GM12878 (cell line): ENCODE measurements around the gene KCND2. TPM values are rescaled to one million over a fixed set of nuclear protein-coding genes. Genes with fewer than 3 reads are reported as not detected.

Experiments
- ATAC-seq: fragments of 200-7000 bp; cut with Tn5 transposase; 3 replicates; pipeline ENCODE4 v1.9.1; 2020; ENCODE audit warnings: mild to moderate bottlenecking, moderate library complexity
- BruUV-seq: library from RNA; stranded (reverse); fragments of 400-500 nt; replicated peaks from 2 replicates; lab custom pipeline; 2021; lab: Mats Ljungman, UMichigan
- CTCF ChIA-PET: fragments of 300-600 bp; sonication (Branson Sonifier 250); formaldehyde crosslinking; extraction: SDS; loops from one replicate; lab custom pipeline; 2021; ENCODE audit warnings: inconsistent platforms; lab: Yijun Ruan, JAX
- POLR2A ChIA-PET: fragments of 350-600 bp; formaldehyde crosslinking; extraction: SDS; loops from one replicate; lab custom pipeline; 2021; ENCODE audit warnings: inconsistent platforms; lab: Charles Lee
- RAD21 ChIA-PET: fragments of 300-600 bp; sonication (Branson Sonifier 250); formaldehyde crosslinking; loops from one replicate; lab custom pipeline; 2023; ENCODE audit warnings: antibody characterized with exemption; ENCODE audit not compliant: unreplicated experiment; lab: Charles Lee
- SMC1A ChIA-PET: fragments of 300-600 bp; sonication (Branson Sonifier 250); formaldehyde crosslinking; loops from one replicate; lab custom pipeline; 2023; ENCODE audit not compliant: unreplicated experiment, uncharacterized antibody; lab: Charles Lee
- DNase-seq: peaks from one replicate; pipeline ENCODE4 v3.0.0-alpha.2; 2011; ENCODE audit warnings: low read depth, low spot score
- FAIRE-seq: peaks from 3 replicates; lab custom pipeline; 2011; peaks lifted over from hg19 to GRCh38; lab: Jason Lieb, UNC
- H2AFZ ChIP-seq: 2 replicates; pipeline ENCODE4 v1.6.0; 2011; ENCODE audit warnings: low read depth, low read length, control low read depth; ENCODE audit not compliant: control insufficient read depth
- H3K27ac ChIP-seq: 2 replicates; pipeline ENCODE4 v1.5.1; 2011; ENCODE audit warnings: control low read depth; ENCODE audit not compliant: control insufficient read depth, insufficient read depth
- H3K27me3 ChIP-seq, 2 experiments: replicated peaks in 1 of 2; 2 replicates each; pipeline versions ENCODE4 v1.6.0 to v1.6.1; 2011; ENCODE audit warnings: low read length in 1 of 2; ENCODE audit not compliant: control insufficient read depth in 2 of 2, insufficient read depth in 2 of 2
- H3K36me3 ChIP-seq, 2 experiments: 2 replicates each; pipeline ENCODE4 v1.5.1; 2011; ENCODE audit warnings: low read length in 1 of 2; ENCODE audit not compliant: control insufficient read depth in 2 of 2, insufficient read depth in 2 of 2
- H3K4me1 ChIP-seq: 2 replicates; pipeline ENCODE4 v1.6.1; 2011; ENCODE audit warnings: mild to moderate bottlenecking, low read length, moderate library complexity, mixed read lengths; ENCODE audit not compliant: control insufficient read depth, insufficient read depth
- H3K4me2 ChIP-seq: 2 replicates; pipeline ENCODE4 v1.6.0; 2011; ENCODE audit warnings: control low read depth; ENCODE audit not compliant: control insufficient read depth, insufficient read depth
- H3K4me3 ChIP-seq: fragments of 200-600 bp; sonication (generic); 2 replicates; pipeline ENCODE4 v1.5.1; 2016
- H3K79me2 ChIP-seq: 2 replicates; pipeline ENCODE4 v1.6.0; 2011; ENCODE audit warnings: low read length; ENCODE audit not compliant: control insufficient read depth, insufficient read depth
- H3K9ac ChIP-seq: 2 replicates; pipeline ENCODE4 v1.8.0; 2011; ENCODE audit warnings: low read length, control low read depth, mixed read lengths; ENCODE audit not compliant: control insufficient read depth, insufficient read depth
- H3K9me3 ChIP-seq: replicated peaks from 3 replicates; pipeline ENCODE4 v1.5.1; 2011; ENCODE audit warnings: mild to moderate bottlenecking, low read length; ENCODE audit not compliant: control insufficient read depth, insufficient read depth
- H4K20me1 ChIP-seq: 2 replicates; pipeline ENCODE4 v1.6.0; 2011; ENCODE audit not compliant: control insufficient read depth, insufficient read depth
- ASH2L ChIP-seq: fragments of 300-600, 200-600 bp; sonication (generic); IDR thresholded peaks from 2 replicates; pipeline ENCODE4 v1.6.1; 2017; ENCODE audit warnings: low read depth, mild to moderate bottlenecking, borderline replicate concordance
- CREB1 ChIP-seq: IDR thresholded peaks from 2 replicates; pipeline ENCODE4 v1.6.1; 2012; ENCODE audit warnings: low read depth, mild to moderate bottlenecking, inconsistent platforms
- POLR2AphosphoS2 ChIP-seq: IDR thresholded peaks from 2 replicates; pipeline ENCODE4 v1.6.1; 2011; ENCODE audit warnings: low read depth, mild to moderate bottlenecking, low read length, improper control_type of control experiment, moderate library complexity
- RB1 ChIP-seq: fragments of 450-650 bp; formaldehyde crosslinking; IDR thresholded peaks from 2 replicates; pipeline ENCODE4 v1.6.1; 2017; ENCODE audit warnings: mild to moderate bottlenecking, borderline replicate concordance
- SP1 ChIP-seq: IDR thresholded peaks from one replicate; pipeline ENCODE4 v1.6.1; 2011; ENCODE audit warnings: low read depth, low read length
- SPI1 ChIP-seq: IDR thresholded peaks from 2 replicates; pipeline ENCODE4 v1.6.1; 2011; ENCODE audit warnings: low read depth, mild to moderate bottlenecking, low read length, moderate library complexity, borderline replicate concordance; ENCODE audit not compliant: insufficient read depth
- STAT1 ChIP-seq: fragments of 450-650 bp; conservative IDR thresholded peaks from 2 replicates; pipeline ENCODE4 v1.6.1; 2014; ENCODE audit warnings: antibody characterized with exemption, mild to moderate bottlenecking
- WGBS: methylation state at CpG from one replicate; pipeline ENCODE4 v1.1.6; 2016; ENCODE audit warnings: low lambda C conversion rate; ENCODE audit not compliant: insufficient replicate concordance, insufficient coverage; ENCODE audit errors: missing lambda C conversion rate; 5-methylcytosine and 5-hydroxymethylcytosine counted together
- in situ Hi-C: fragments of 300-500 bp; cut with MboI; formaldehyde crosslinking; loops from 9 replicates; pipeline ENCODE4 v1.14.3; 2018; ENCODE audit warnings: mixed read lengths
- intact Hi-C: fragments of 100-400 bp; cut with micrococcal nuclease; formaldehyde crosslinking; loops from one replicate; pipeline ENCODE4 v1.14.2; 2022; ENCODE audit not compliant: unreplicated experiment
- polyA plus RNA-seq, 11 experiments: library from polyadenylated mRNA; depleted of rRNA in 4 of 11; unstranded in 6 of 11; stranded (reverse) in 5 of 11; fragments of >200 nt; fragmentation: Nextera tagmentation in 4 of 11; fragmentation: Illumina TruSeq in 1 of 11; extraction: Ambion mirVana in 4 of 11; extraction: Trizol in 1 of 11; gene quantifications; 1 replicate in 1 of 11; 2 replicates in 10 of 11; pipeline versions ENCODE4 v1.2.1 to v1.2.3, GENCODE V29; 2011 to 2016; ENCODE audit warnings: inconsistent platforms in 2 of 11, missing spikeins in 2 of 11, low read depth in 1 of 11
- total RNA-seq, 4 experiments: library from RNA; depleted of rRNA in 3 of 4; stranded (reverse); fragments of >200 nt in 3 of 4; fragmentation: Illumina TruSeq in 1 of 4; extraction: Trizol in 1 of 4; gene quantifications; 2 replicates each; pipeline versions ENCODE4 v1.2.1 to v1.2.3, GENCODE V29; 2013 to 2021
- TF ChIP-seq, protein P1 (sequence below): IDR thresholded peaks from 2 replicates; pipeline ENCODE4 v1.6.1; 2011; ENCODE audit warnings: borderline replicate concordance, low read depth, mild to moderate bottlenecking, moderate library complexity, mixed read lengths, low read length; ENCODE audit not compliant: insufficient read depth; ENCODE audit errors: extremely low read length

The KCND2 gene
- total and polyA plus RNA-seq, 10 of the 15 experiments (the other 5 are each of a cell fraction or from before 2014, with no cell fraction given): 3.6 to 22.3 (median 6.3) TPM

DNA sequence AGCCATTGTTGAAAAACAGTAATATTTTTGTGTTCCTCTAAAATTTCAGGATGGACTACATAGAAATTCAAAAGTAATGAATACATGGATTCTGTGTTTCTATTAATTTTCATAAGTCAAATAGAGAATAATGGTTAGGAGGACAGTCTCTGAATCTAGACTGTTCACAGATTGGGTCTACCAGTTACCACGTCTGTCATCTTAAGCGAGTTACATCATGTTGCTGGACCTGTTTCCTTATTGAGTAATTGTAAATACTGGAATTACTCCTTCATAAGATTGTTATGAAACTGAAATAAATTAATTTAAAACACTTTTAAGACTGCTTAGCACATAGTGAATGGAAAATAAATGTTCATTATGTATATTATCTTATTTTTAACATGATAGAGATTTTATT lies 172.3 kb downstream of the KCND2 start (continued):
- no peak for TF ChIP-seq CREB1

DNA sequence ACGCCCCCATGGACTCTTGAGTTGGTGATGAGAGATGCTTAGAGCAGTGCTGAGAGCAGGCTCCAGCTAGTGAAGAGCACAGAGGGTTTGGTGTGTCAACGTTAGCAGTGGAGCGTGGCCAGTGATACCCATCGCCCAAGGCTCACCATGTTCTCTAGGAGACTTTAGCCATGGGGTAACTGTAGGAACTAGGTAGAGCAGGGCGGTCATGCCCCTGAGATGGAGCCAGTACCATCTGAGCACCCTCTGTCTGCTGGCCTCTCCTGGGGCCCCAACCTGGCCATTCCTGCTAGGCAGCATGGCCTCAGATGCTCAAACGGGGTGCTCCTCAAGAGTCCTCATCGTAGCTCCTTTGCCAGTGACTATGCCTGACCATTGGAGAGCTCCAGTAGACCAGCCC lies 179.7 kb downstream of the KCND2 start:
- ChIA-PET RAD21 (no interaction called here), CTCF (interaction anchor here (0.6 kb wide), 1 partner anchor 1116 kb away, joined by 3 read pairs; no protein-coding TSS in a partner anchor), POLR2A (no interaction called here), SMC1A (interaction anchor here (0.6 kb wide), 1 partner anchor 9 kb away, joined by 3 read pairs; no protein-coding TSS in a partner anchor)
- in situ Hi-C loops (no loop called here), intact Hi-C loops (no loop called here)
- DNase-seq: no peak
- TF ChIP-seq RB1 (no peak), STAT1 (no peak), POLR2AphosphoS2 (no peak), ASH2L (no peak), SPI1 (no peak), SP1 (no peak)
- TF ChIP-seq, protein P1, sequence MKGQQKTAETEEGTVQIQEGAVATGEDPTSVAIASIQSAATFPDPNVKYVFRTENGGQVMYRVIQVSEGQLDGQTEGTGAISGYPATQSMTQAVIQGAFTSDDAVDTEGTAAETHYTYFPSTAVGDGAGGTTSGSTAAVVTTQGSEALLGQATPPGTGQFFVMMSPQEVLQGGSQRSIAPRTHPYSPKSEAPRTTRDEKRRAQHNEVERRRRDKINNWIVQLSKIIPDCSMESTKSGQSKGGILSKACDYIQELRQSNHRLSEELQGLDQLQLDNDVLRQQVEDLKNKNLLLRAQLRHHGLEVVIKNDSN: no peak
- no TSS peak for BruUV-seq
- no peak overlapping the region for H2AFZ ChIP-seq
- H3K79me2 ChIP-seq: no peaks in the 10 kb centered on the region
- H3K27me3 ChIP-seq: no peaks in the 10 kb centered on the region
- H3K36me3 ChIP-seq: peaks cover 9 to 13% of the 10 kb centered on the region in 2 experiments; a peak in 3 of 4 replicates
- 28% methylated on average over 7 of the region's 7 CpGs for WGBS
- H3K4me1 ChIP-seq: no peaks in the 10 kb centered on the region
- ATAC-seq: no peak; the same call in 2 of the 3 replicates
- peaks cover 35% of the 10 kb centered on the region for H3K9me3 ChIP-seq
- H3K27ac ChIP-seq: no peak overlapping the region
- no peak overlapping the region for H3K9ac ChIP-seq
- H3K4me3 ChIP-seq: no peak overlapping the region
- no peak overlapping the region for H3K4me2 ChIP-seq
- H4K20me1 ChIP-seq: no peaks in the 10 kb centered on the region
- no peak for FAIRE-seq
